H9 (cell line): ENCODE measurements around the gene SCN5A. TPM values are rescaled to one million over a fixed set of nuclear protein-coding genes. Genes with fewer than 3 reads are reported as not detected.

ENCODE experiments used
- DNase-seq: peaks from one replicate; pipeline ENCODE4 v3.0.0-alpha.2; 2017
- H2AFZ ChIP-seq: one replicate; pipeline ENCODE4 v1.6.1; 2013; ENCODE audit warnings: mild to moderate bottlenecking, low read length, control low read depth, moderate library complexity
- H2AK5ac ChIP-seq: 2 replicates; pipeline ENCODE4 v1.6.1; 2013; ENCODE audit warnings: low read length, control low read depth, mixed read lengths; ENCODE audit not compliant: insufficient read length
- H2BK120ac ChIP-seq: one replicate; pipeline ENCODE4 v1.6.1; 2013; ENCODE audit warnings: low read depth, mild to moderate bottlenecking, low read length, control low read depth, inconsistent platforms; ENCODE audit not compliant: poor library complexity, severe bottlenecking
- H2BK12ac ChIP-seq: 2 replicates; pipeline ENCODE4 v1.6.1; 2013; ENCODE audit warnings: low read length, control low read depth, mixed read lengths, low read depth; ENCODE audit not compliant: insufficient read length
- H2BK15ac ChIP-seq: 2 replicates; pipeline ENCODE4 v1.6.1; 2013; ENCODE audit warnings: low read depth, low read length, control low read depth
- H2BK20ac ChIP-seq: one replicate; pipeline ENCODE4 v1.6.1; 2013; ENCODE audit warnings: low read depth, mild to moderate bottlenecking, low read length, control low read depth, inconsistent platforms; ENCODE audit not compliant: poor library complexity, severe bottlenecking
- H2BK5ac ChIP-seq: 2 replicates; pipeline ENCODE4 v1.6.1; 2013; ENCODE audit warnings: low read length, control low read depth, mixed read lengths; ENCODE audit not compliant: insufficient read length
- H3K14ac ChIP-seq: 2 replicates; pipeline ENCODE4 v1.6.1; 2013; ENCODE audit warnings: low read length, control low read depth; ENCODE audit not compliant: insufficient read depth
- H3K18ac ChIP-seq: 2 replicates; pipeline ENCODE4 v1.6.1; 2013; ENCODE audit warnings: low read depth, mild to moderate bottlenecking, mixed read lengths, low read length, control low read depth; ENCODE audit not compliant: insufficient read length
- H3K23ac ChIP-seq: 2 replicates; pipeline ENCODE4 v1.6.1; 2013; ENCODE audit warnings: low read length, control low read depth, mixed read lengths, low read depth; ENCODE audit not compliant: insufficient read length
- H3K23me2 ChIP-seq: 2 replicates; pipeline ENCODE4 v1.6.1; 2013; ENCODE audit warnings: low read depth, mild to moderate bottlenecking, mixed read lengths, low read length, control low read depth; ENCODE audit not compliant: insufficient read length, poor library complexity, severe bottlenecking
- H3K27ac ChIP-seq: 2 replicates; pipeline ENCODE4 v1.5.1; 2013; ENCODE audit warnings: low read length, control low read depth, mixed read lengths, low read depth; ENCODE audit not compliant: insufficient read length
- H3K27me3 ChIP-seq: 2 replicates; pipeline ENCODE4 v1.6.1; 2013; ENCODE audit warnings: low read length, control low read depth, inconsistent platforms; ENCODE audit not compliant: insufficient read depth
- H3K4ac ChIP-seq: 2 replicates; pipeline ENCODE4 v1.6.1; 2013; ENCODE audit warnings: low read depth, mild to moderate bottlenecking, control low read depth, inconsistent platforms, low read length, moderate library complexity
- H3K4me1 ChIP-seq: 2 replicates; pipeline ENCODE4 v1.6.1; 2013; ENCODE audit warnings: low read length, control low read depth, inconsistent platforms; ENCODE audit not compliant: insufficient read depth
- H3K4me2 ChIP-seq: 2 replicates; pipeline ENCODE4 v1.6.1; 2013; ENCODE audit warnings: low read length, control low read depth, mixed read lengths; ENCODE audit not compliant: insufficient read length, insufficient read depth
- H3K56ac ChIP-seq: 2 replicates; pipeline ENCODE4 v1.6.1; 2013; ENCODE audit warnings: low read depth, mild to moderate bottlenecking, mixed read lengths, low read length, control low read depth; ENCODE audit not compliant: insufficient read length
- H3K79me1 ChIP-seq: 2 replicates; pipeline ENCODE4 v1.6.1; 2013; ENCODE audit warnings: low read depth, mild to moderate bottlenecking, moderate library complexity, low read length, control low read depth, inconsistent platforms; ENCODE audit not compliant: insufficient read depth, poor library complexity, severe bottlenecking
- H3K79me2 ChIP-seq: 2 replicates; pipeline ENCODE4 v1.6.1; 2013; ENCODE audit warnings: low read length, control low read depth, inconsistent platforms; ENCODE audit not compliant: insufficient read depth
- H3K9ac ChIP-seq: 2 replicates; pipeline ENCODE4 v1.6.1; 2013; ENCODE audit warnings: low read length, control low read depth, mixed read lengths; ENCODE audit not compliant: insufficient read length; ENCODE audit errors: extremely low read depth
- H3K9me3 ChIP-seq: one replicate; pipeline ENCODE4 v1.6.1; 2013; ENCODE audit warnings: low read depth, low read length, inconsistent platforms; ENCODE audit not compliant: control insufficient read depth
- H3T11ph ChIP-seq: one replicate; pipeline ENCODE4 v1.6.1; 2013; ENCODE audit warnings: mild to moderate bottlenecking, low read length, control low read depth, inconsistent platforms
- H4K20me1 ChIP-seq: one replicate; pipeline ENCODE4 v1.6.1; 2013; ENCODE audit not compliant: control insufficient read depth, insufficient read length, insufficient read depth
- H4K5ac ChIP-seq: 2 replicates; pipeline ENCODE4 v1.6.1; 2013; ENCODE audit warnings: low read depth, mild to moderate bottlenecking, mixed read lengths, low read length, control low read depth; ENCODE audit not compliant: insufficient read length
- H4K8ac ChIP-seq: replicated peaks from 2 replicates; pipeline ENCODE4 v1.6.1; 2013; ENCODE audit warnings: low read length, control low read depth, mixed read lengths, low read depth; ENCODE audit not compliant: insufficient read length
- H4K91ac ChIP-seq: 2 replicates; pipeline ENCODE4 v1.6.1; 2013; ENCODE audit warnings: low read depth, mild to moderate bottlenecking, moderate library complexity, mixed read lengths, low read length, control low read depth; ENCODE audit not compliant: insufficient read length
- H3K27ac Mint-ChIP-seq, 3 experiments: 2 replicates in 2 of 3; 3 replicates in 1 of 3; pipeline ENCODE4 v1.8.0; 2020 to 2021; ENCODE audit warnings: mixed read lengths in 3 of 3, mild to moderate bottlenecking in 1 of 3, moderate library complexity in 1 of 3
- H3K27me3 Mint-ChIP-seq: 2 replicates; pipeline ENCODE4 v1.8.0; 2021; ENCODE audit warnings: low read depth, mild to moderate bottlenecking, moderate library complexity, mixed read lengths
- H3K36me3 Mint-ChIP-seq, 3 experiments: 2 replicates in 2 of 3; 3 replicates in 1 of 3; pipeline ENCODE4 v1.8.0; 2020 to 2021; ENCODE audit warnings: low read depth in 3 of 3, mixed read lengths in 3 of 3; ENCODE audit not compliant: insufficient read depth in 1 of 3
- H3K4me1 Mint-ChIP-seq, 2 experiments: 2 replicates each; pipeline ENCODE4 v1.8.0; 2020; ENCODE audit warnings: mixed read lengths in 2 of 2
- H3K4me3 Mint-ChIP-seq, 2 experiments: 2 replicates in 1 of 2; 3 replicates in 1 of 2; pipeline ENCODE4 v1.8.0; 2020 to 2021; ENCODE audit warnings: mild to moderate bottlenecking in 2 of 2, mixed read lengths in 2 of 2, moderate library complexity in 1 of 2
- H3K9me3 Mint-ChIP-seq, 2 experiments: 2 replicates in 1 of 2; 3 replicates in 1 of 2; pipeline ENCODE4 v1.8.0; 2020; ENCODE audit warnings: mild to moderate bottlenecking in 2 of 2, mixed read lengths in 2 of 2, moderate library complexity in 1 of 2
- WGBS: extraction: QIAGEN DNeasy Blood & Tissue Kit; methylation state at CpG from one replicate; pipeline ENCODE4 v1.1.7; 2013; ENCODE audit warnings: missing lambda C conversion rate, low lambda C conversion rate, mixed read lengths; ENCODE audit not compliant: insufficient read length; ENCODE audit errors: extremely low coverage; 5-methylcytosine and 5-hydroxymethylcytosine counted together
- total RNA-seq: library from RNA; stranded (reverse); gene quantifications from 2 replicates; pipeline ENCODE4 v1.2.1, GENCODE V29; 2021
- TF ChIP-seq, protein P1 (sequence below): fragments of 200-600 bp; sonication (generic); conservative IDR thresholded peaks from 3 replicates; pipeline ENCODE4 v1.8.0; 2021; ENCODE audit warnings: antibody characterized with exemption, mild to moderate bottlenecking

The SCN5A gene
- total RNA-seq, 1 experiment from 2014 or later = 6.5 TPM

DNA sequence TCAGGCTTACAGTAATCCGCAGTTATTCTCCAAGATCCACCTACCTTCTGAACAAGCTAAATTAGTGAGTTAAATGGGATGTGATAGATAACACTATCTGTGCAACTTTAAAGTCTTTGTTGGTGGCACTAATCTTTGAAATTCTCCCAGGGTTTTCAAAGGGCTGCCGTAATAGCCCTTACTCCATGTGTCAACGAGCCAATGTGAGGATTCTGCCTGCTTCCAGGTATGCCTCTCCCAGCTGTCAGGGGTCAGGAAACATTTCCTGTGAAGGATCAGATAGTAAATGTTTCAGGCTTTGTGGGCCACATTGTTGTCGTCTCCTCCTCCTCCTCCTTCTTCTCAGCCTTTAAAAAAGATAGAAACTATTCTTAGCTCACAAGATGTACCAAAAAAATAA is 20.2 kb upstream of the SCN5A start:
- Histone ChIP-seq H3K4me1 (no peaks in the 10 kb centered on the region), H3K27me3 (no peaks in the 10 kb centered on the region), H3T11ph (no peak overlapping the region), H2BK5ac (no peak overlapping the region), H4K91ac (no peak overlapping the region), H3K79me1 (no peaks in the 10 kb centered on the region), H3K9ac (no peak overlapping the region), H3K9me3 (no peaks in the 10 kb centered on the region), H3K14ac (no peak overlapping the region), H2AK5ac (no peak overlapping the region), H3K23ac (no peak overlapping the region), H4K8ac (no peak overlapping the region), H3K18ac (no peak overlapping the region), H2AFZ (no peak overlapping the region), H2BK12ac (no peak overlapping the region), H4K20me1 (no peaks in the 10 kb centered on the region), H2BK20ac (no peak overlapping the region), H4K5ac (no peak overlapping the region), H2BK15ac (no peak overlapping the region), H3K23me2 (no peaks in the 10 kb centered on the region), H3K4me2 (no peak overlapping the region), H2BK120ac (no peak overlapping the region), H3K27ac (no peak overlapping the region), H3K4ac (no peak overlapping the region), H3K79me2 (no peaks in the 10 kb centered on the region), H3K56ac (no peak overlapping the region)
- no peaks in the 10 kb centered on the region; the same call in 1 of the 2 replicates for H3K27me3 Mint-ChIP-seq
- H3K36me3 Mint-ChIP-seq = no peaks in the 10 kb centered on the region
- H3K4me1 Mint-ChIP-seq = peaks cover 0 to 4% of the 10 kb centered on the region in 2 experiments; a peak in 1 of 4 replicates
- TF ChIP-seq, protein P1, sequence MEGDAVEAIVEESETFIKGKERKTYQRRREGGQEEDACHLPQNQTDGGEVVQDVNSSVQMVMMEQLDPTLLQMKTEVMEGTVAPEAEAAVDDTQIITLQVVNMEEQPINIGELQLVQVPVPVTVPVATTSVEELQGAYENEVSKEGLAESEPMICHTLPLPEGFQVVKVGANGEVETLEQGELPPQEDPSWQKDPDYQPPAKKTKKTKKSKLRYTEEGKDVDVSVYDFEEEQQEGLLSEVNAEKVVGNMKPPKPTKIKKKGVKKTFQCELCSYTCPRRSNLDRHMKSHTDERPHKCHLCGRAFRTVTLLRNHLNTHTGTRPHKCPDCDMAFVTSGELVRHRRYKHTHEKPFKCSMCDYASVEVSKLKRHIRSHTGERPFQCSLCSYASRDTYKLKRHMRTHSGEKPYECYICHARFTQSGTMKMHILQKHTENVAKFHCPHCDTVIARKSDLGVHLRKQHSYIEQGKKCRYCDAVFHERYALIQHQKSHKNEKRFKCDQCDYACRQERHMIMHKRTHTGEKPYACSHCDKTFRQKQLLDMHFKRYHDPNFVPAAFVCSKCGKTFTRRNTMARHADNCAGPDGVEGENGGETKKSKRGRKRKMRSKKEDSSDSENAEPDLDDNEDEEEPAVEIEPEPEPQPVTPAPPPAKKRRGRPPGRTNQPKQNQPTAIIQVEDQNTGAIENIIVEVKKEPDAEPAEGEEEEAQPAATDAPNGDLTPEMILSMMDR = no peak
- WGBS = no CpG with 5 or more reads among the region's 4 CpGs
- H3K9me3 Mint-ChIP-seq = no peaks in the 10 kb centered on the region
- no peak overlapping the region for H3K27ac Mint-ChIP-seq
- H3K4me3 Mint-ChIP-seq = no peak overlapping the region
- DNase-seq = no peak
